ENCODE results near the gene DCLK3. TPM values are rescaled to one million over a fixed set of nuclear protein-coding genes. Genes with fewer than 3 reads are reported as not detected.

The DCLK3 gene
- total RNA-seq, 2 experiments from 2014 or later: not detected

GRCh38 chr3:36762918-36763849 is 1.2 kb downstream of the DCLK3 start:
- intact Hi-C loops (cut with DNase I, micrococcal nuclease): no loop called here
- Mint-ChIP-seq H3K9me3 (no peaks in the 10 kb centered on the region), H3K4me3 (no peak overlapping the region)

GRCh38 chr3:36761779-36762178 is 2.6 kb downstream of the DCLK3 start:
- no peaks in the 10 kb centered on the region for H3K9me3 Mint-ChIP-seq
- Histone ChIP-seq H3K4me3 (ENCODE audit: low read length) (no peak overlapping the region), H3K4me1 (ENCODE audit: insufficient read depth, low read length) (peaks cover 3% of the 10 kb centered on the region), H3K9me3 (ENCODE audit: control insufficient read depth in 1 of 2, insufficient read depth in 1 of 2, low read length in 2 of 2) (peaks cover 0 to 9% of the 10 kb centered on the region in 2 experiments), H3K27me3 (ENCODE audit: control insufficient read depth in 1 of 2, insufficient read depth in 2 of 2, low read length in 2 of 2) (peaks cover 39 to 61% of the 10 kb centered on the region in 2 experiments), H3K27ac (ENCODE audit: low read depth in 1 of 2, low read length in 2 of 2) (no peak overlapping the region), H3K36me3 (ENCODE audit: insufficient read depth, low read length) (no peaks in the 10 kb centered on the region)
- no peak overlapping the region for H3K4me3 Mint-ChIP-seq
- ATAC-seq (ENCODE audit: poor library complexity): no peak
- H3K36me3 Mint-ChIP-seq (ENCODE audit: low read depth): no peaks in the 10 kb centered on the region
- ChIA-PET POLR2A (no interaction called here), CTCF (no interaction called here)
- H3K27me3 Mint-ChIP-seq: peaks cover 72% of the 10 kb centered on the region
- no peak for TF ChIP-seq CTCF (IDR thresholded peaks at IDR 0.05)
- peaks cover 6% of the 10 kb centered on the region for H3K4me1 Mint-ChIP-seq (ENCODE audit: low read depth)
- intact Hi-C loops (cut with DNase I, micrococcal nuclease): no loop called here
- no peak overlapping the region for H3K27ac Mint-ChIP-seq
- DNase-seq: no peak

More at GRCh38 chr3:36762918-36763849, 1.2 kb downstream of the DCLK3 start:
- DNase-seq (no peak), ATAC-seq (ENCODE audit: poor library complexity) (no peak)
- POLR2A ChIA-PET: no interaction called here
- peaks cover 81% of the 10 kb centered on the region for H3K27me3 Mint-ChIP-seq
- Histone ChIP-seq H3K36me3 (ENCODE audit: insufficient read depth, low read length) (no peaks in the 10 kb centered on the region), H3K4me3 (ENCODE audit: low read length) (no peak overlapping the region), H3K27ac (ENCODE audit: low read depth in 1 of 2, low read length in 2 of 2) (no peak overlapping the region), H3K4me1 (ENCODE audit: insufficient read depth, low read length) (peaks cover 3% of the 10 kb centered on the region), H3K9me3 (ENCODE audit: control insufficient read depth in 1 of 2, insufficient read depth in 1 of 2, low read length in 2 of 2) (peaks cover 0 to 9% of the 10 kb centered on the region in 2 experiments), H3K27me3 (ENCODE audit: control insufficient read depth in 1 of 2, insufficient read depth in 2 of 2, low read length in 2 of 2) (peaks cover 39 to 61% of the 10 kb centered on the region in 2 experiments)
- no peaks in the 10 kb centered on the region for H3K36me3 Mint-ChIP-seq (ENCODE audit: low read depth)
- H3K4me1 Mint-ChIP-seq (ENCODE audit: low read depth): peaks cover 6% of the 10 kb centered on the region
- H3K27ac Mint-ChIP-seq: no peak overlapping the region
- TF ChIP-seq CTCF (IDR thresholded peaks at IDR 0.05): no peak
- CTCF ChIA-PET: no interaction called here

- no peak for TF ChIP-seq CTCF (IDR thresholded peaks at IDR 0.05)
- intact Hi-C loops (cut with DNase I, micrococcal nuclease): no loop called here
- Mint-ChIP-seq H3K4me3 (no peak overlapping the region), H3K4me1 (ENCODE audit: low read depth) (no peaks in the 10 kb centered on the region), H3K9me3 (no peaks in the 10 kb centered on the region), H3K27ac (no peak overlapping the region), H3K36me3 (ENCODE audit: low read depth) (no peaks in the 10 kb centered on the region), H3K27me3 (peaks cover 56% of the 10 kb centered on the region)
- no peaks in the 10 kb centered on the region for H3K4me1 ChIP-seq (ENCODE audit: insufficient read depth, low read length)
- DNase-seq: no peak
- peaks cover 4 to 21% of the 10 kb centered on the region in 2 experiments for H3K27me3 ChIP-seq (ENCODE audit: control insufficient read depth in 1 of 2, insufficient read depth in 2 of 2, low read length in 2 of 2)
- ChIA-PET POLR2A (no interaction called here), CTCF (no interaction called here)
- H3K36me3 ChIP-seq (ENCODE audit: insufficient read depth, low read length): no peaks in the 10 kb centered on the region
- H3K4me3 ChIP-seq (ENCODE audit: low read length): no peak overlapping the region
- H3K9me3 ChIP-seq (ENCODE audit: control insufficient read depth in 1 of 2, insufficient read depth in 1 of 2, low read length in 2 of 2): no peaks in the 10 kb centered on the region
- H3K27ac ChIP-seq (ENCODE audit: low read depth in 1 of 2, low read length in 2 of 2): no peak overlapping the region
- no peak for ATAC-seq (ENCODE audit: poor library complexity)
Measured at GRCh38 chr3:36756269-36756668, 8.1 kb downstream of the DCLK3 start.
